Body of pancreas (tissue), 4 donors: ENCODE data around the gene SP1. TPM values are rescaled to one million over a fixed set of nuclear protein-coding genes. Genes with fewer than 3 reads are reported as not detected.

ENCODE experiments used
- ATAC-seq: fragments of 150-250 bp; one replicate; pipeline ENCODE4 v1.9.1; 2016
- DNase-seq, 4 donors: peaks; one replicate each; pipeline ENCODE4 v3.0.0-alpha.2; 2019
- H3K27ac ChIP-seq, 4 donors: fragments of 200-600 bp; sonication (generic); 1 replicate in 3 of 4; 2 replicates in 1 of 4; pipeline versions ENCODE4 v1.5.1 to v1.6.1; 2016 to 2019; ENCODE audit warnings: mild to moderate bottlenecking in 1 of 4, mixed read lengths in 1 of 4, moderate library complexity in 1 of 4
- H3K27me3 ChIP-seq, 2 donors: fragments of 200-600 bp; sonication (generic); one replicate each; pipeline ENCODE4 v1.6.0; 2016; ENCODE audit warnings: mild to moderate bottlenecking in 1 of 2
- H3K36me3 ChIP-seq, 2 donors: fragments of 200-600 bp; sonication (generic); replicated peaks in 1 of 2; 2 replicates each; pipeline ENCODE4 v1.5.1; 2016; ENCODE audit warnings: low read depth in 2 of 2; ENCODE audit not compliant: insufficient read depth in 1 of 2
- H3K4me1 ChIP-seq: fragments of 200-600 bp; sonication (generic); one replicate; pipeline ENCODE4 v1.6.0; 2016
- H3K4me3 ChIP-seq, 2 donors: fragments of 200-600 bp; sonication (generic); 1 replicate in 1 of 2; 2 replicates in 1 of 2; pipeline ENCODE4 v1.5.1; 2016 to 2019
- H3K9me3 ChIP-seq, 3 donors: fragments of 200-600 bp; sonication (generic); 1 replicate in 2 of 3; 2 replicates in 1 of 3; pipeline ENCODE4 v1.5.1; 2016
- CTCF ChIP-seq, 7 experiments: fragments of 450-650 bp in 4 of 7; fragments of 200-600 bp in 3 of 7; sonication (generic) in 3 of 7; IDR thresholded peaks; one replicate each; pipeline ENCODE4 v1.5.1; 2016 to 2019; ENCODE audit warnings: antibody characterized with exemption in 7 of 7
- POLR2A ChIP-seq, 3 donors: fragments of 450-650 bp; IDR thresholded peaks; one replicate each; pipeline ENCODE4 v1.6.1; 2016; ENCODE audit warnings: antibody characterized with exemption in 3 of 3, mild to moderate bottlenecking in 2 of 3
- whole genome bisulfite sequencing, 2 donors: methylation state at CpG; one replicate each; pipeline ENCODE4 v1.1.5; 2017; 5-methylcytosine and 5-hydroxymethylcytosine counted together
- intact Hi-C: fragments of 100-400 bp; cut with DNase I; formaldehyde crosslinking; loops from one replicate; pipeline ENCODE4 v1.15.1; 2023
- total RNA-seq, 2 donors: library from RNA; depleted of rRNA; stranded (reverse); fragments of >200 nt; gene quantifications; one replicate each; pipeline ENCODE4 v1.1.0, GENCODE V29; 2016

SP1 gene
- total RNA-seq, 2 donors from 2014 or later: 16.8 to 24.6 TPM

- Histone ChIP-seq H3K4me1 (no peaks in the 10 kb centered on the region), H3K27me3 (no peaks in the 10 kb centered on the region), H3K9me3 (no peaks in the 10 kb centered on the region), H3K27ac (no peak overlapping the region), H3K36me3 (peaks cover 50 to 82% of the 10 kb centered on the region in 2 donors), H3K4me3 (no peak overlapping the region)
- ATAC-seq (no peak), DNase-seq (no peak)
- 53 to 57% methylated on average over 3 of the region's 3 CpGs for WGBS, 2 donors
- no peak for TF ChIP-seq POLR2A (IDR thresholded peaks at IDR 0.05)
- no peak for TF ChIP-seq CTCF (IDR thresholded peaks at IDR 0.05)
- intact Hi-C loops: no loop called here
Measured at GRCh38 chr12:53462935-53463334, 83.0 kb downstream of the SP1 start.

GRCh38 chr12:53463802-53464560, 84.0 kb downstream of the SP1 start:
- ATAC-seq (no peak), DNase-seq (no peak)
- TF ChIP-seq CTCF (IDR thresholded peaks at IDR 0.05): no peak
- no peak for TF ChIP-seq POLR2A (IDR thresholded peaks at IDR 0.05)
- Histone ChIP-seq H3K27me3 (no peaks in the 10 kb centered on the region), H3K27ac (no peak overlapping the region), H3K9me3 (no peaks in the 10 kb centered on the region), H3K4me1 (no peaks in the 10 kb centered on the region), H3K4me3 (no peak overlapping the region), H3K36me3 (peaks cover 44 to 81% of the 10 kb centered on the region in 2 donors)
- intact Hi-C loops: no loop called here
- WGBS, 2 donors: 54 to 55% methylated on average over 5 of the region's 5 CpGs

GRCh38 chr12:53464685-53465418, 84.9 kb downstream of the SP1 start:
- TF ChIP-seq CTCF (IDR thresholded peaks at IDR 0.05) (no peak), POLR2A (IDR thresholded peaks at IDR 0.05) (no peak)
- DNase-seq (no peak), ATAC-seq (no peak)
- H3K36me3 ChIP-seq: peaks cover 47 to 84% of the 10 kb centered on the region in 2 donors
- H3K4me3 ChIP-seq: no peak overlapping the region
- no peaks in the 10 kb centered on the region for H3K4me1 ChIP-seq
- intact Hi-C loops: no loop called here
- H3K27me3 ChIP-seq: no peaks in the 10 kb centered on the region
- no peak overlapping the region for H3K27ac ChIP-seq
- H3K9me3 ChIP-seq: no peaks in the 10 kb centered on the region
- WGBS, 2 donors: 86 to 93% methylated on average over 11 of the region's 11 CpGs

GRCh38 chr12:53465679-53466078, 85.7 kb downstream of the SP1 start:
- TF ChIP-seq POLR2A (IDR thresholded peaks at IDR 0.05) (no peak), CTCF (IDR thresholded peaks at IDR 0.05) (no peak)

More at GRCh38 chr12:53465679-53466078, 85.7 kb downstream of the SP1 start:
- no peak overlapping the region for H3K27ac ChIP-seq
- intact Hi-C loops: no loop called here
- no peak overlapping the region for H3K4me3 ChIP-seq
- no peaks in the 10 kb centered on the region for H3K9me3 ChIP-seq
- H3K27me3 ChIP-seq: no peaks in the 10 kb centered on the region
- no peaks in the 10 kb centered on the region for H3K4me1 ChIP-seq
- H3K36me3 ChIP-seq: peaks cover 42 to 78% of the 10 kb centered on the region in 2 donors
- whole genome bisulfite sequencing, 2 donors: 50 to 54% methylated on average over 2 of the region's 2 CpGs
- no peak for DNase-seq
- ATAC-seq: no peak

Other genes with a start within 250 kb of the SP1 start
- gene ZNF740, start 199.5 kb upstream of the SP1 start, total RNA-seq: 10 to 100 TPM; 10.1 to 21.4 TPM
- 10 to 100 TPM; 31.4 to 64.3 TPM for gene CSAD, start 199.3 kb upstream of the SP1 start, total RNA-seq
- gene ITGB7, start 172.9 kb upstream of the SP1 start, total RNA-seq: 1 to 10 TPM; 2.3 to 4.9 TPM
- 10 to 100 TPM in 1 of 2 donors, 1 to 10 TPM in 1; 9.2 to 11.7 TPM for gene RARG, start 148.0 kb upstream of the SP1 start, total RNA-seq
- not detected for gene ESPL1, start 111.9 kb upstream of the SP1 start, total RNA-seq
- 100 to 1,000 TPM; 337 to 403 TPM for gene PFDN5, start 84.6 kb upstream of the SP1 start, total RNA-seq
- 10 to 100 TPM; 25.4 to 25.7 TPM for gene MYG1, start 80.5 kb upstream of the SP1 start, total RNA-seq
- 10 to 100 TPM; 40.0 to 53.7 TPM for gene AAAS, start 58.6 kb upstream of the SP1 start, total RNA-seq
- gene SP7, start 43.8 kb upstream of the SP1 start, total RNA-seq: not detected
- 10 to 100 TPM in 1 of 2 donors, 1 to 10 TPM in 1; 2.3 to 10.6 TPM for gene AMHR2, start 43.7 kb downstream of the SP1 start, total RNA-seq
- gene PRR13, start 61.6 kb downstream of the SP1 start, total RNA-seq: 10 to 100 TPM; 18.5 to 43.8 TPM
- 100 to 1,000 TPM; 226 to 308 TPM for gene PCBP2, start 71.9 kb downstream of the SP1 start, total RNA-seq
- 10 to 100 TPM; 10.9 to 34.6 TPM for gene MAP3K12, start 119.3 kb downstream of the SP1 start, total RNA-seq
- gene TARBP2, start 121.1 kb downstream of the SP1 start, total RNA-seq: 10 to 100 TPM; 36.6 to 66.9 TPM
- gene NPFF, start 127.3 kb downstream of the SP1 start, total RNA-seq: not detected
- 10 to 100 TPM; 12.9 to 21.3 TPM for gene ATF7, start 246.2 kb downstream of the SP1 start, total RNA-seq